Left colon (tissue), 2 donors: Measurements from ENCODE around the gene ZNF385A. TPM values are rescaled to one million over a fixed set of nuclear protein-coding genes. Genes with fewer than 3 reads are reported as not detected.

Source experiments
- ATAC-seq: fragments of 200-7000 bp; cut with Tn5 transposase; one replicate; pipeline ENCODE4 v1.9.1; 2020; ENCODE audit warnings: mild to moderate bottlenecking, moderate library complexity
- DNase-seq, 2 donors: peaks; one replicate each; pipeline ENCODE4 v3.0.0-alpha.2; 2020
- intact Hi-C, 2 donors: fragments of 100-400 bp; cut with DNase I in 1 of 2; cut with micrococcal nuclease in 1 of 2; formaldehyde crosslinking; loops; one replicate each; pipeline versions ENCODE4 v1.11.2 to v1.14.0; 2022; cut with DNase I, micrococcal nuclease
- long read RNA-seq: library from polyadenylated mRNA; unstranded; transcript quantifications from one replicate; pipeline ENCODE4 v2.0.0, GENCODE V29; 2021
- total RNA-seq, 2 donors: library from RNA; stranded (reverse); fragmentation: NEBNext Ultra II Directional; extraction: Animal tissue kit (Norgen Biotek cat#: 25700); gene quantifications; one replicate each; pipeline ENCODE4 v1.2.1, GENCODE V29; 2021
- donor health status: DM: no; HTN: no; CAD: no.
- donor health status: DM: yes; HTN: yes; CAD: no.

The ZNF385A gene
- total RNA-seq: 1 to 10 TPM; 4.0 to 8.3 TPM
- long read RNA-seq: 0 reads

- ATAC-seq (no peak), DNase-seq (no peak)
- intact Hi-C loops: no loop called here
These were observed at the start of gene ZNF385A for GRCh38 chr12:54384591-54385041. Gene ZNF385A (minus strand): TSS chr12:54384733. CDS start chr12:54384514, 219 bp downstream.

- DNase-seq (no peak), ATAC-seq (no peak)
- intact Hi-C loops: no loop called here
These were observed 48.3 kb upstream of the ZNF385A start for GRCh38 chr12:54432815-54433164.

- ATAC-seq (peak; percentile 68), DNase-seq (peak; percentile 60 to 77)
- intact Hi-C loops: no loop called here
These were observed 47.6 kb upstream of the ZNF385A start for GRCh38 chr12:54431911-54432814.

- intact Hi-C loops: no loop called here
- DNase-seq (no peak), ATAC-seq (no peak)
These were observed 46.0 kb upstream of the ZNF385A start for GRCh38 chr12:54430471-54431069.

DNA sequence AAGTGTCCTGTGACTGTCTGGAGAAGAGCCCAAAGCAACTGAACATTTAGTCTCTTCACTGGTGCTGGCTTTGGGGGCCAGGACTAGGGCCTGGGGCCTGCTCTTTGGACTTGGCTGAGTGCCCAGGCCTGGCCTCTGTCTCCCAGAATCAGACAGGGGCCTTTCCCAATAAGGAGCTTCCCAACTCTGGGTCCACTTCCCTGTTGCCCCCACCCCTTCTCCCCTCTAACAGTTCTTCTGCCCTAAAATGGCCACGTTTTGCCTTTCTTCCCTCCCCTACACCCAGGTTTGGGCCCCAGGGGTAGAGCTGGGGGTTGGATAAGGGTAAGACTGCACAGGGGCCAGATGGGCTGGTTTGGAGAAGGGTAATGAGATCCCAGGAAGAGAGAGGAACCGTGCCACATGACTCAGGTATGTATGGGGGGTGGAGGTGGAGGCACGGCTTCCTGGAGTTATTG, 44.5 kb upstream of the ZNF385A start:
- intact Hi-C loops: no loop called here
- ATAC-seq: no peak
- peak in 1 of 2 donors; percentile 71 for DNase-seq

DNA sequence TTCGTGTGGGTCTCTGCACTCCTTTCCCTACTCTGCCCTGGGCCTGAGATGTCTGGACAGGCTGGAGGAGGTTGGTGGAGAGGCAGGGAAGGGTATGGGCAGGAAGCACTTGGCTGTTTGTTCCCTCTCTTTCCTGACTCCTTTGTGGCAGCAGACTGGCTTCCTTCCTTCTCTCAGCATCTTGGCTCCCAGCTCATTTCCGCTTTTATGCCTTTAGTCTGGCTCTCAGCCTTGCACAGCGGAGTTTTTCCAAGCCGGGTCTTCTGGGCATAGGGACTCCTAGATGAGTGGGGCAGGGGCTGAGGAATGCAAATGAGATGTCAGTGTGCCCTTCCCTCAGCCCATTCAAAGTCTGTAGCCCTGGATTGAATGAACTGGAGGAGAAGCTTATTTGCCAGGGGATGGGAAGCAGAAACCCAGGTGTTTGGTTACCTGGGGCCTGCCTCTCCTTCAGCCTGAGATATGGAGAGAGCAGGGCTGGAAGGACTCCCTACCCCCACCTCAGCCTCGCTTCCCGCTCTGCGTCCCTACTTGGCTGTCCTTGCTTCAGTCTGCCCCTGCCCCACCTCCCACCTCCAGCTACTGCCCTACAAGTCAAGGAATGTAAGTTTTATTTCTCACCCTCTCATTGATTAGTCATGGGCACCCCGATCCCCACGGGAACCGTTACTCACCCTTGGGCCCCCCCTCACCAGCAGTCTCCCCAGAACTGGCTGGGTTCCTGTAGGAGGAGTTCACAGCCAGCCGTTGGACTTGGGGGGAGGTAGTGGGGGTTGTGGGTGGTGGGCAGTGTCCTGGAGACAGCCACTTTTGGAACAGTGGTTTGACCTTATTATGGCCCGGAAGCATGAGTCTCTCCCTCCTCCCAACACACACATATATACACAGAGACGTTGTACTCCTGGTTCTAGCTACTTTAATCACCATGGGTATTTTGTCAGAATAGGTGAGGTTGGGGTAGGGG, 43.8 kb upstream of the ZNF385A start:
- peak in 1 of 2 donors; percentile 58 for DNase-seq
- ATAC-seq: no peak
- intact Hi-C loops: no loop called here

- ATAC-seq (no peak), DNase-seq (no peak)
- intact Hi-C loops: no loop called here
These were observed 42.6 kb upstream of the ZNF385A start for GRCh38 chr12:54427106-54427505.

- no peak for ATAC-seq
These were observed 42.2 kb upstream of the ZNF385A start for GRCh38 chr12:54426690-54427089.

DNA sequence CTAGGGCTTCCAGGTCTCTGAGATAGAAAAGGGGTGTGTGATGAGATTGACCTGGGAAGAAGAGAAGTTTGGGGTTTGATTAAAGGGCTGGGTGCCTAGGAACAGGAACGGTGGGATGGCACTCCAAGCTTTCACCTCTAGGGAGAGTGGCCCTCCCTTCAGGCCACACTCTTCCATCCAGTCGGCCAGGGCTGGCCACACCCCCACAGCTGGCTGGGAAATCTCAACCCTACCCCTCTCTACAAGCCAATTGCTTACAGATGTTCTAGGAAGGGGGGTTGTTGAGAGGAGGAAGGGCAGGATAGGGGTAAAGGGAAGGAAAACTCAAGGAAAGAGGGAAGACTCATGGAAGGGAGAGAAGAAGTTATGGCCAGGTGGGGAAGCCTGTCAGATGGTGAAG, 41.2 kb upstream of the ZNF385A start:
- intact Hi-C loops: no loop called here
- DNase-seq (no peak), ATAC-seq (no peak)

More at GRCh38 chr12:54426690-54427089, 42.2 kb upstream of the ZNF385A start:
- DNase-seq: no peak
- intact Hi-C loops: no loop called here

GRCh38 chr12:54424224-54424623, 39.7 kb upstream of the ZNF385A start:
- intact Hi-C loops: no loop called here
- DNase-seq (no peak), ATAC-seq (no peak)

DNA sequence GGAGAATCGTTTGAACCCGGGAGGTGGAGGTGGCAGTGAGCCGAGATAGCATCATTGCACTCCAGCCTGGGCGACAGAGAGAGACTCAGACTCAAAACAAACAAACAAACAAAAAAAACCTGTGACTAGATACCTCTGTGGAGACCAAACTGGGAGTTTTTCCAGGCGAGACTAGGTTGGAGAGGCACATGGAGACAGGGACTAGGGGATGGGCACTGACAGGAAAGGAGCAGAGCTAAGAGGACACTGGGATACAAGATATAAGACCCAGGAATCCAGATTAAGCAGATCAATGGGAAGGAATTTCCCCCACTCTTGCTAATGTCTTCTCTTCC, 39.2 kb upstream of the ZNF385A start:
- DNase-seq: no peak
- intact Hi-C loops: no loop called here
- ATAC-seq: no peak

DNA sequence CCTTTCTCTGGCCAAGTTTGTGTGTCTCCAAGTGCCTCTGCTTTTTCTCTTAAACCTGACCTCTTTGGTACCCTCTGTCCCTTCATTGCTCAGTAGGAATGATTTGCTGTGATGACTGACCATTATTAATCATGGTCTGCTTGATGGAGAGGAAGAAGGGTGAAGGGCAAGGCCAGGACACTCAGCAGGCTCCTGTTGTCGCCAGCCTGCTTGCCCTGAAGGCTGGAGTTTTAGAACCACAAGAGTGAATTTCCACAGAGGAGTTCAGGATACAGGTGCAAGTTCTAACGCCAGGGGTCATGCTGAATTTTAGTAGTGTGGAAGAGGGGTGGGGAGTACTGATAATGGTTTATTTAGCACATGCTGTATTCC, 37.3 kb upstream of the ZNF385A start:
- intact Hi-C loops: no loop called here
- no peak for ATAC-seq
- DNase-seq: no peak

DNA sequence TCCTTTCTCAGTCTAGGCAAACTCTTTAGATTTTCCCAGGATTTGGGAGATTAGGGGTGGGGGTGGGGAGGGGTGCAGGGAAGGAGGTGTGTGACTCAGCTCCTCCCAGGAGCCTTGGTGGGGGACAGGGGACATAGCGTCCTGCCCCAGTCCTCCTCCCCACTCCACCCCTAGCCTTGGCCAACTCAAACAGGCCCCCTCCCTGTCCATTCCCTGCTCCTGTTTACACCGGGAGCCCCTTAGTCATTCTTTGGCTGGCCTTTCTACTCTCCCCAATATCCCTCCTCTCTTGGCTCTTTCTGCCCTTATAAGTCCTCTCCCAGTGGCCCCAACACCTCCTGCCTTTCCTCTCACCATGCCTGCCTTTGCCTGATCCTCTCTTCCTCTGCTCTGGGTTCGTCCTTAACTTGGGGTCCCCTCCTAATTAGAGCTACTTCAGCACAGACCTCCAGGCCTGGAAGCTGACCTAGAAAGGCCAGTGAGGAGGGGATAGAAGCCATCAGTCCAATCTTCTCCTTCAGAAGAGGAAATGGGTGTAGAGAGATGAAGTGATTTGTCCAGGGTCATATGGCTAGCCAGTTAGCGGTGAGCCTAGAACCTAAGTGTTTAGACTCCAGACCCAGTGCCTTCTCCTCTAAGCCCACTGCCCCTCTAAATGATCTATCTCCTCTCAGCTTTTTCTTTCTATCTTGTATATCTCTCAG, 36.8 kb upstream of the ZNF385A start:
- DNase-seq (peak in 1 of 2 donors; percentile 79), ATAC-seq (peak; percentile 25)
- intact Hi-C loops: no loop called here

DNA sequence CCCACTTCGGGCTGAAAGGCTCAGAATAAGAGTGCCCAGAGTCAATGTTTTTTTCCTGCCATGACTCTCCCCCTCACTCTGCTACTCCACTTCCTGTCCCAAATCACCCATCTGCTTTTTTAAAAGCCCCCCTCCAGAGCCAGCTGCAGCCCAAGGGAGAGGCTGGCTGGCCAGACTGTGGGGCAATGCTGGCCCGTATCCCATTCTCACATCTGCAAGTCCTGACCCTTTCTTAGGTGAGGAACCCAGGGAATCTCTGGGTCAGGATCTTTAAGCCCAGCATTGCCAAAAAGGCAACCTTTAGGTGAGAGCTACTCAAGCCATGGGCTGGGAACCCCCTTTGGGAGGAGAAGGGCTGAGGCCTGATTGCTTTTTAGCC, 36.2 kb upstream of the ZNF385A start:
- intact Hi-C loops: no loop called here
- no peak for ATAC-seq
- no peak for DNase-seq

GRCh38 chr12:54419088-54419887, 34.8 kb upstream of the ZNF385A start, which contains the start of gene ITGA5:
Gene ITGA5 (minus strand): TSS chr12:54419266. CDS start chr12:54419198, 68 bp downstream.
- DNase-seq (peak; percentile 69 to 70), ATAC-seq (peak; percentile 56)
- intact Hi-C loops: no loop called here

- DNase-seq (no peak), ATAC-seq (no peak)
- intact Hi-C loops: no loop called here
These were observed 34.0 kb upstream of the ZNF385A start for GRCh38 chr12:54418441-54419087.

DNA sequence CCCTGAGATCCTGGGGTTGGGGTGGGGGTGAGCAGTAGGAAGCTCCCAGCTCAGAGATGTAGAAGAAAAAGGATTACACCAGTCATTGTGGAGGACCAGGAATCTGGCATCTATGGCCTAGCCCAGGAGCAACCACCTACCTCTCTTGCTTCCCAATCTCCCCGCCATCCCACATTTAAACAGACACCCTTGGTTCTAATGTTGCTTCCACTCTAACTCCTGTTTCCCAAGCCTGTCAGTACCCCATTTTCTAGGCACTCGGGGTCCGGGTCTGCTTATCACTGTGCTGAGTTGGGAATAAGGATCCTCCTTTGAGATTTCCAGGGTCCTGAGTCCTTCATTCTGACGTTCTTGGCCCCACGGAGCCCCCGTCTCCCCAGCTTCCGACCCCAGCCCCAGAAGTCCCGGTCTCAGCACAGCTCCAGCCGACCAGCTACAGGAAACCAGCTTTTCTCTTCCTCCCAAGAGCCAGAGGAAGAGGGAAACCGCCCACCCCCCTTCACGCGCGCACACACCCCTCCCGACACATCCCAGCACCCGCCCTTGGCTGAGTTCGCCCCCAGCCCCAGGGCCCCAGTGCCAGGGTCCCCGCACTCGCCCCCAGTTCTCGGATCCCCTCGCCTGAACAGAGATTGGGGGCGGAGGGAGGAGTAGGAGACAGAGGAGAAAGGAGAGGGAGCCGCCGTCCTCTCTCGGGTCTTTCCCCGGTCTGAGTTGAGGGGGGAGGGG, 33.3 kb upstream of the ZNF385A start:
- DNase-seq (no peak), ATAC-seq (no peak)
- intact Hi-C loops: no loop called here
